HepG2 (cell line): Measurements from ENCODE around the gene BPIFA1. TPM values are rescaled to one million over a fixed set of nuclear protein-coding genes. Genes with fewer than 3 reads are reported as not detected.

Experiments
- ATAC-seq: fragments of 200-7000 bp; cut with Tn5 transposase; 3 replicates; pipeline ENCODE4 v1.9.1; 2020; ENCODE audit warnings: mild to moderate bottlenecking, moderate library complexity
- BruUV-seq: library from RNA; stranded (reverse); fragments of 400-500 nt; replicated peaks from 2 replicates; lab custom pipeline; 2021; lab: Mats Ljungman, UMichigan
- CTCF ChIA-PET: fragments of 300-600 bp; formaldehyde crosslinking; extraction: SDS; loops from one replicate; lab custom pipeline; 2021; ENCODE audit warnings: low total read pairs, inconsistent platforms, low intra/inter-chr PET ratio; lab: Yijun Ruan, JAX
- POLR2A ChIA-PET: fragments of 350-600 bp; sonication (Branson Sonifier 250); formaldehyde crosslinking; loops from one replicate; lab custom pipeline; 2020; ENCODE audit warnings: antibody characterized with exemption, inconsistent platforms; lab: Yijun Ruan, JAX
- DNase-seq: peaks from one replicate; pipeline ENCODE4 v3.0.0-alpha.2; 2015; ENCODE audit warnings: low spot score
- FAIRE-seq: peaks from 3 replicates; lab custom pipeline; 2011; peaks lifted over from hg19 to GRCh38; lab: Jason Lieb, UNC
- H2AFZ ChIP-seq: one replicate; pipeline ENCODE4 v1.6.1; 2011; ENCODE audit warnings: low read length, inconsistent platforms
- H3K27ac ChIP-seq: fragments of 300-600 bp; 3 replicates; pipeline ENCODE4 v1.8.0; 2011; ENCODE audit warnings: mixed run types, mild to moderate bottlenecking, mixed read lengths, low read length, inconsistent platforms; ENCODE audit not compliant: insufficient read depth; ENCODE audit errors: extremely low read length
- H3K27me3 ChIP-seq, 2 experiments: fragments of 200-600 bp in 1 of 2; 2 replicates in 1 of 2; 3 replicates in 1 of 2; pipeline versions ENCODE4 v1.6.0 to v1.8.0; 2011; ENCODE audit warnings: low read length in 2 of 2, mild to moderate bottlenecking in 2 of 2, moderate library complexity in 2 of 2, inconsistent platforms in 1 of 2; ENCODE audit not compliant: insufficient read depth in 2 of 2, control insufficient read depth in 1 of 2
- H3K36me3 ChIP-seq, 2 experiments: fragments of 200-600 bp in 1 of 2; replicated peaks in 1 of 2; 2 replicates in 1 of 2; 3 replicates in 1 of 2; pipeline versions ENCODE4 v1.5.1 to v1.8.0; 2011; ENCODE audit warnings: low read length in 2 of 2, inconsistent platforms in 1 of 2; ENCODE audit not compliant: insufficient read depth in 2 of 2, control insufficient read depth in 1 of 2
- H3K4me1 ChIP-seq: 2 replicates; pipeline ENCODE4 v1.5.1; 2012; ENCODE audit warnings: low read length, inconsistent platforms; ENCODE audit not compliant: insufficient read depth
- H3K4me2 ChIP-seq: 2 replicates; pipeline ENCODE4 v1.6.0; 2011; ENCODE audit warnings: low read depth, low read length, inconsistent platforms
- H3K4me3 ChIP-seq, 3 experiments: fragments of 200-600 bp in 1 of 3; sonication (generic), shearing (Covaris generic) in 1 of 3; replicated peaks in 1 of 3; 2 replicates each; pipeline ENCODE4 v1.5.1; 2011 to 2016; ENCODE audit warnings: low read length in 3 of 3, inconsistent platforms in 2 of 3, low read depth in 2 of 3, mild to moderate bottlenecking in 2 of 3, control low read depth in 1 of 3, mixed read lengths in 1 of 3; ENCODE audit not compliant: insufficient read depth in 1 of 3
- H3K79me2 ChIP-seq: one replicate; pipeline ENCODE4 v1.6.1; 2011; ENCODE audit warnings: low read length, inconsistent platforms; ENCODE audit not compliant: insufficient read depth
- H3K9ac ChIP-seq: 2 replicates; pipeline ENCODE4 v1.6.0; 2011; ENCODE audit warnings: mild to moderate bottlenecking, low read depth, low read length, inconsistent platforms; ENCODE audit not compliant: insufficient read depth
- H3K9me3 ChIP-seq: 2 replicates; pipeline ENCODE4 v1.5.1; 2012; ENCODE audit warnings: mild to moderate bottlenecking, low read length
- H4K20me1 ChIP-seq: 2 replicates; pipeline ENCODE4 v1.6.0; 2011; ENCODE audit warnings: inconsistent platforms, mild to moderate bottlenecking, low read length, moderate library complexity; ENCODE audit not compliant: insufficient read depth
- CCDC6 ChIP-seq: sonication (generic); formaldehyde crosslinking; IDR thresholded peaks from 2 replicates; pipeline ENCODE4 v1.8.1; 2022; ENCODE audit warnings: mild to moderate bottlenecking, missing genetic modification reagents, moderate library complexity
- MAX ChIP-seq: IDR thresholded peaks from 2 replicates; pipeline ENCODE4 v1.6.1; 2012; ENCODE audit warnings: inconsistent platforms
- NR1H2 ChIP-seq: sonication (generic); formaldehyde crosslinking; IDR thresholded peaks from 2 replicates; pipeline ENCODE4 v1.8.1; 2022; ENCODE audit warnings: low read depth, missing genetic modification reagents, borderline replicate concordance
- PRDM10 ChIP-seq: sonication (generic); formaldehyde crosslinking; IDR thresholded peaks from 2 replicates; pipeline ENCODE4 v1.4.0; 2020; ENCODE audit warnings: low read depth, missing genetic modification reagents
- PTBP1 ChIP-seq: fragments of 200-400 bp; formaldehyde crosslinking; IDR thresholded peaks from 2 replicates; pipeline ENCODE4 v1.6.1; 2018; ENCODE audit warnings: low read length, low read depth; ENCODE audit not compliant: poor library complexity, severe bottlenecking
- REPIN1 ChIP-seq: sonication (generic); formaldehyde crosslinking; IDR thresholded peaks from 2 replicates; pipeline ENCODE4 v1.8.0; 2022; ENCODE audit warnings: missing genetic modification reagents, low read depth, mild to moderate bottlenecking, borderline replicate concordance
- ZFX ChIP-seq: sonication (generic); formaldehyde crosslinking; IDR thresholded peaks from 2 replicates; pipeline ENCODE4 v1.4.0; 2020; ENCODE audit warnings: mild to moderate bottlenecking, low read depth, missing genetic modification reagents, moderate library complexity
- ZNF850 ChIP-seq: sonication (generic); formaldehyde crosslinking; conservative IDR thresholded peaks from 2 replicates; pipeline ENCODE4 v1.9.0; 2021; ENCODE audit warnings: mild to moderate bottlenecking, missing genetic modification reagents
- WGBS: methylation state at CpG from one replicate; pipeline ENCODE4 v1.1.6; 2017; ENCODE audit warnings: low lambda C conversion rate; 5-methylcytosine and 5-hydroxymethylcytosine counted together
- in situ Hi-C: cut with HindIII; loops from 2 replicates; pipeline ENCODE4 v1.10.0; 2017; ENCODE audit warnings: low pct_unique_long_range_greater_than_20kb; ENCODE audit not compliant: extremely low pct_ligation_motif_present
- intact Hi-C: fragments of 100-400 bp; cut with micrococcal nuclease; formaldehyde crosslinking; loops from one replicate; pipeline ENCODE4 v1.10.0; 2022; ENCODE audit not compliant: unreplicated experiment
- polyA plus RNA-seq, 8 experiments: library from polyadenylated mRNA; depleted of rRNA in 3 of 8; stranded (reverse) in 7 of 8; unstranded in 1 of 8; fragments of >200 nt; fragmentation: Illumina TruSeq in 4 of 8; extraction: Trizol in 4 of 8; gene quantifications; 2 replicates each; pipeline versions ENCODE4 v1.2.1 to v1.2.3, GENCODE V29; 2011 to 2016; ENCODE audit warnings: low read depth in 4 of 8, missing spikeins in 1 of 8, mixed read lengths in 1 of 8; ENCODE audit not compliant: insufficient read depth in 1 of 8
- total RNA-seq, 5 experiments: library from RNA; depleted of rRNA; stranded (reverse); fragments of >200 nt; fragmentation: Illumina TruSeq; extraction: Trizol; gene quantifications; 2 replicates each; pipeline ENCODE4 v1.2.3, GENCODE V29; 2016; ENCODE audit warnings: low read depth in 1 of 5
- TF ChIP-seq, protein P1 (sequence below): IDR thresholded peaks from 2 replicates; pipeline ENCODE4 v1.6.1; 2016; ENCODE audit warnings: low read depth
- TF ChIP-seq, protein P2 (sequence below): sonication (generic); formaldehyde crosslinking; IDR thresholded peaks from 2 replicates; pipeline ENCODE4 v1.4.0; 2020; ENCODE audit warnings: mild to moderate bottlenecking, missing genetic modification reagents

Gene BPIFA1
- total and polyA plus RNA-seq, 2 of the 13 experiments (the other 11 are each of a cell fraction or from before 2014, with no cell fraction given): not detected

DNA sequence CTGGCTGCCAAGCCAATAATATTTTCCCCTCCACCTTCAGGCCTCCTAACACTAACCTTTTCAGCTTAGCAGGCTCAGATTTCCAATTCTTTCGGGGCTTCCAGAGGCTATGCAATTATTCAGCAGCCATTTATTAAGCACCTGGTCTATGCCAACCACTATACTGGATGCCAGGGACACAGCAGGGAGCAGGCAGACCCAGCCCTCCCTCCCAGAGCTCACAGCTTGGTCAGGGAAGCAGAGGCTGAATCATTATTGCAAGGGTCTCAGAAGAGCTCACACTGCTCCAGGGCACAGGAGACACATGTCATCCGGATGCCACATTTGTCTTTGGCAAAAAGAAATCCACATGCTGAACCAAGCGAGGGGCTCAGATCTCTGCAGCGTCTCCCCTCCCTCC lies 48.5 kb downstream of the BPIFA1 start (continued):
- TF ChIP-seq, protein P1, sequence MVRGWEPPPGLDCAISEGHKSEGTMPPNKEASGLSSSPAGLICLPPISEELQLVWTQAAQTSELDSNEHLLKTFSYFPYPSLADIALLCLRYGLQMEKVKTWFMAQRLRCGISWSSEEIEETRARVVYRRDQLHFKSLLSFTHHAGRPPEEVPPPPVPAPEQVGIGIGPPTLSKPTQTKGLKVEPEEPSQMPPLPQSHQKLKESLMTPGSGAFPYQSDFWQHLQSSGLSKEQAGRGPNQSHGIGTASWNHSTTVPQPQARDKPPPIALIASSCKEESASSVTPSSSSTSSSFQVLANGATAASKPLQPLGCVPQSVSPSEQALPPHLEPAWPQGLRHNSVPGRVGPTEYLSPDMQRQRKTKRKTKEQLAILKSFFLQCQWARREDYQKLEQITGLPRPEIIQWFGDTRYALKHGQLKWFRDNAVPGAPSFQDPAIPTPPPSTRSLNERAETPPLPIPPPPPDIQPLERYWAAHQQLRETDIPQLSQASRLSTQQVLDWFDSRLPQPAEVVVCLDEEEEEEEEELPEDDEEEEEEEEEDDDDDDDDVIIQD (CRISPR knock-in tag): no peak
- no peak for TF ChIP-seq PTBP1
- no peak for TF ChIP-seq ZNF850 (CRISPR knock-in tag)
- no peak for TF ChIP-seq REPIN1 (CRISPR knock-in tag)
- TF ChIP-seq ZFX (CRISPR knock-in tag): no peak
- TF ChIP-seq CCDC6 (CRISPR knock-in tag): no peak

DNA sequence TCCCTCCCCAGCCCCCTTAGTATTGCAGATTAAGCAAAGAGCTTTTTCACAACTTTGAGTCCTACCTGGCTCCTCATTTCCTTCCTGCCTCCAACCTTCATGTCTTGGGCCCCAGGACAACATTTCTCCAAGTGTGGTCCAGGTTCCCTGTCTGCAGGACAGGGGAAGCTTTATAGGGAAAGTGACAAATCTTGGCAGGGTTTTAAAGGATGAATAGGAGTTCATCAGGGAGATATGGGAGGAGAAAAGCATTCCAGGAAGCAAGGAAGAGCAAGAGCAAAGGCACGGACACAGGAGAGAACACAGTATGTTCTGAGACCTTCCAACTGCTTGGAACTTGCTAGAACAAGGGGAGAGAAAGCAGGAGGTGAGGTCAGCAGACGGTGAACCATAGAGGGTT lies 49.1 kb downstream of the BPIFA1 start:
- no peak for ATAC-seq
- no peaks in the 10 kb centered on the region for H3K79me2 ChIP-seq
- TF ChIP-seq, protein P2, sequence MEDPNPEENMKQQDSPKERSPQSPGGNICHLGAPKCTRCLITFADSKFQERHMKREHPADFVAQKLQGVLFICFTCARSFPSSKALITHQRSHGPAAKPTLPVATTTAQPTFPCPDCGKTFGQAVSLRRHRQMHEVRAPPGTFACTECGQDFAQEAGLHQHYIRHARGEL (CRISPR knock-in tag): 0 out of 2 replicates have a peak, but pooled peaks have one; percentile 29
- TF ChIP-seq PRDM10 (CRISPR knock-in tag) (no peak), NR1H2 (CRISPR knock-in tag) (no peak), MAX (no peak)
- TF ChIP-seq, all 625 proteins: peak for 1
- intact Hi-C loops: no loop called here
- CTCF ChIA-PET: no interaction called here
- no peak for FAIRE-seq
- Histone ChIP-seq H3K4me2 (no peak overlapping the region), H2AFZ (no peak overlapping the region), H3K27me3 (peaks cover 13 to 42% of the 10 kb centered on the region in 2 experiments), H3K4me1 (peaks cover 51% of the 10 kb centered on the region), H3K4me3 (no peak overlapping the region), H3K9me3 (no peaks in the 10 kb centered on the region), H3K27ac (no peak overlapping the region), H3K9ac (no peak overlapping the region), H3K36me3 (no peaks in the 10 kb centered on the region), H4K20me1 (no peaks in the 10 kb centered on the region)
- DNase-seq: no peak
- in situ Hi-C loops: no loop called here
- BruUV-seq: no TSS peak
- POLR2A ChIA-PET: no interaction called here
- whole genome bisulfite sequencing: 18% methylated on average over 2 of the region's 2 CpGs
